ENCODE measurements around the gene C19orf47. TPM values are rescaled to one million over a fixed set of nuclear protein-coding genes. Genes with fewer than 3 reads are reported as not detected.

Gene C19orf47
- 100 to 1,000 TPM; 178 to 287 (median 219) TPM for total RNA-seq

GRCh38 chr19:40348125-40348913, at the start of gene C19orf47, which contains the start of gene PLD3:
Gene C19orf47 (minus strand): TSS chr19:40348397. CDS start chr19:40341857, 6,540 bp downstream.
Gene PLD3 (plus strand): TSS chr19:40348695. CDS start chr19:40366484, 17,789 bp downstream.
- no peaks in the 10 kb centered on the region for H3K36me3 ChIP-seq
- H3K9me3 ChIP-seq, result no peaks in the 10 kb centered on the region
- in situ Hi-C loops (cut with MboI; ENCODE audit: low sequenced_read_pairs in 4 of 4) (no loop called here), intact Hi-C loops (cut with DNase I; ENCODE audit: low total_unique reads) (loop anchor here (2.0 to 5.0 kb wide), 5 partner anchors 56 to 119 kb away; partner anchors contain the start of genes AKT2, BLVRB and SPTBN4)
- H3K4me3 ChIP-seq, result peak within 1 kb of the TSS; percentile 61 to 87 (median 82)
- ATAC-seq (peak; percentile 95 to 97), DNase-seq (peak; percentile 100)
- peak within 1 kb of the TSS; percentile 86 to 93 (median 92) for H3K27ac ChIP-seq
- peak in 2 of 5 experiments; percentile 72 to 78 for TF ChIP-seq CTCF (IDR thresholded peaks at IDR 0.05 in 4 of 5, conservative IDR thresholded peaks at IDR 0.05 in 1 of 5)
- TF ChIP-seq POLR2A (IDR thresholded peaks at IDR 0.05), result peak; percentile 87 to 95
- peaks cover 9 to 22% of the 10 kb centered on the region in 2 donors for H3K4me1 ChIP-seq
- no peaks in the 10 kb centered on the region for H3K27me3 ChIP-seq

GRCh38 chr19:40397568-40397906, 49.3 kb upstream of the C19orf47 start:
- Histone ChIP-seq H3K4me3 (no peak overlapping the region), H3K9me3 (no peaks in the 10 kb centered on the region), H3K36me3 (no peaks in the 10 kb centered on the region), H3K4me1 (no peaks in the 10 kb centered on the region), H3K27ac (no peak overlapping the region), H3K27me3 (no peaks in the 10 kb centered on the region)
- in situ Hi-C loops (cut with MboI; ENCODE audit: low sequenced_read_pairs in 4 of 4) (loop anchor here in 1 of 4 donors (25.0 kb wide), 1 partner anchor 1365 kb away; the partner anchor contains the start of gene CEACAM6), intact Hi-C loops (cut with DNase I; ENCODE audit: low total_unique reads) (no loop called here)
- ATAC-seq (no peak), DNase-seq (no peak)
- TF ChIP-seq POLR2A (IDR thresholded peaks at IDR 0.05), result no peak
- TF ChIP-seq CTCF (IDR thresholded peaks at IDR 0.05 in 4 of 5, conservative IDR thresholded peaks at IDR 0.05 in 1 of 5), result no peak

- Histone ChIP-seq H3K27me3 (no peaks in the 10 kb centered on the region), H3K27ac (no peak overlapping the region), H3K4me1 (no peaks in the 10 kb centered on the region), H3K4me3 (no peak overlapping the region), H3K9me3 (no peaks in the 10 kb centered on the region), H3K36me3 (no peaks in the 10 kb centered on the region)
- in situ Hi-C loops (cut with MboI; ENCODE audit: low sequenced_read_pairs in 4 of 4) (loop anchor here in 1 of 4 donors (25.0 kb wide), 1 partner anchor 1365 kb away; the partner anchor contains the start of gene CEACAM6), intact Hi-C loops (cut with DNase I; ENCODE audit: low total_unique reads) (no loop called here)
- TF ChIP-seq CTCF (IDR thresholded peaks at IDR 0.05 in 4 of 5, conservative IDR thresholded peaks at IDR 0.05 in 1 of 5) (no peak), POLR2A (IDR thresholded peaks at IDR 0.05) (no peak)
- DNase-seq (no peak), ATAC-seq (no peak)
These were observed 48.8 kb upstream of the C19orf47 start for GRCh38 chr19:40396886-40397567.

- DNase-seq (no peak), ATAC-seq (no peak)
- Histone ChIP-seq H3K27ac (no peak overlapping the region), H3K4me3 (no peak overlapping the region), H3K36me3 (no peaks in the 10 kb centered on the region), H3K9me3 (no peaks in the 10 kb centered on the region), H3K4me1 (no peaks in the 10 kb centered on the region), H3K27me3 (no peaks in the 10 kb centered on the region)
- TF ChIP-seq CTCF (IDR thresholded peaks at IDR 0.05 in 4 of 5, conservative IDR thresholded peaks at IDR 0.05 in 1 of 5), result no peak
- TF ChIP-seq POLR2A (IDR thresholded peaks at IDR 0.05), result no peak
- intact Hi-C loops (cut with DNase I; ENCODE audit: low total_unique reads) (no loop called here), in situ Hi-C loops (cut with MboI; ENCODE audit: low sequenced_read_pairs in 4 of 4) (loop anchor here in 1 of 4 donors (25.0 kb wide), 1 partner anchor 1366 kb away; the partner anchor contains the start of gene CEACAM6)
These were observed 47.8 kb upstream of the C19orf47 start for GRCh38 chr19:40395956-40396355.
